Gastroesophageal sphincter (tissue), 3 donors: ENCODE measurements around the gene KDM3B.

Experiments used
- CTCF ChIP-seq, 4 experiments: fragments of 200-600 bp in 2 of 4; fragments of 450-650 bp in 2 of 4; sonication (generic) in 1 of 4; IDR thresholded peaks; one replicate each; pipeline ENCODE4 v1.5.1; 2017 to 2019; ENCODE audit warnings: antibody characterized with exemption in 4 of 4, mild to moderate bottlenecking in 2 of 4, moderate library complexity in 2 of 4
- EP300 ChIP-seq: sonication (generic); formaldehyde crosslinking; IDR thresholded peaks from one replicate; pipeline ENCODE4 v1.6.1; 2017; ENCODE audit warnings: antibody characterized with exemption, mild to moderate bottlenecking

- TF ChIP-seq EP300: no peak
- TF ChIP-seq CTCF (IDR thresholded peaks at IDR 0.05): no peak
Observed at GRCh38 chr5:138339091-138339456, 13.4 kb upstream of the KDM3B start.
